NCI-H2196 (cell line): Measurements from ENCODE around the gene EPM2A.
A peak's percentile ranks its signal among the peaks of the same experiment; 100 is the strongest.
"Not testable (repeated sequence)": the region's sequence is repeated elsewhere in the genome, so short reads cannot be mapped to it uniquely, and the experiment has no call there.

ENCODE experiments used
- DNase-seq: peaks from one replicate; lab custom pipeline; 2025; ENCODE audit not compliant: unreplicated experiment; lab: John Stamatoyannopoulos, UW

EPM2A gene

DNA sequence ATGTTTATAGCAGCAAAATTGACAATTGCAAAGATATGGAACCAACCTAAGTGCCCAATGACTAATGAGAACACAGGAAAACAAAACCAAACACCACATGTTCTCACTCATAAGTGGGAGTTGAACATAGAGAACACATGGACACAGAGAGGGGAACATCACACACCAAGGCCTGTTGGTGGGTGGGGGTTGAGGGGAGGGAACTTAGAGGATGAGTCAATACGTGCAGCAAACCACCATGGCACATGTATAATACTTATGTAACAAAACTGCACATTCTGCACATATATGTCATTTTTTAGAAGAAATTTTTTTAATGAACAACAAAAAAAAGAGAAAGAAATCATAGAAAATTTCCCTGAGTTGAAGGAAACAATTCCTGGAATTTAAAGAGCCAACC lies 3.9 kb downstream of the EPM2A start:
- no peak for DNase-seq

DNA sequence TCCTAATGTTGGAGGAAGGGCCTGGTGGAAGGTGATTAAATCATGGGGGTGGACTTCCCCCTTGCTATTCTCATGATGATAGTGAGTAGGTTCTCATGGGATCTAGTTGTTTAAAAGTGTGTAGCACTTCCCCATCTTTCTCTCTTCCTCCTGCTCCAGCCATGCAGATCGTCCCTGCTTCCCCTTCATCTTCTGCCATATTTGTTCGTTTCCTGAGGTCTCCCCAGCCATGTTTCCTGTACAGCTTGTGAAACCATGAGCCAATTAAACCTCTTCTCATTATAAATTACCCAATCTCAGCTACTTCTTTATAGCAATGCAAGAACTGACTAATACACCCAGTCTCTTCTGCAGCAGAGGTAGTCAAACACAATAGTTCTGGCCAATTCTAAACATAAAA lies 5.4 kb downstream of the EPM2A start:
- DNase-seq, result no peak

GRCh38 chr6:145728444-145729385 lies 6.6 kb downstream of the EPM2A start:
- no peak for DNase-seq

GRCh38 chr6:145727817-145728388 lies 7.4 kb downstream of the EPM2A start:
- DNase-seq, result no peak

- no peak for DNase-seq
Observed at GRCh38 chr6:145725570-145725969, 9.8 kb downstream of the EPM2A start.

DNA sequence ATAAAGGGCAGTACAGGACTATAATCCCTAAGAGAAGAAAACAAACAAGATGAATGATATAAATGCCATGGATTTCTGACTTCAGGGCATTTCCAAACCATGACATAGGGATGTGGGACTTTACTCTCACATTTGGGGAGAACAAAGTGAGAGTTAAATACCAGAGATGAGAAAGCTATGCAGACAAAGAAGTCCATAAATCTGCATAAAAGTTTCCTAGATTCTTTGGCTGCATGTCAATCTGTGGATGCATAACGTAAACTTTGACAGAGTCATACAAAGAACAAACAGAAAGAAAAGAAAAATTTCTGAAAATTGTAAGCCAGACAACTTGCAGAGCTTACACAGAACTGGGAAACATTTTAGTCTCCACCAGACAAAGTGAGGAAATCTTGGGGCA lies 11.7 kb downstream of the EPM2A start:
- DNase-seq, result no peak

- no peak for DNase-seq
Observed at GRCh38 chr6:145722190-145722589, 13.1 kb downstream of the EPM2A start.

GRCh38 chr6:145721144-145721543 lies 14.2 kb downstream of the EPM2A start:
- DNase-seq, result no peak

GRCh38 chr6:145715426-145715825 lies 19.9 kb downstream of the EPM2A start:
- no peak for DNase-seq

DNA sequence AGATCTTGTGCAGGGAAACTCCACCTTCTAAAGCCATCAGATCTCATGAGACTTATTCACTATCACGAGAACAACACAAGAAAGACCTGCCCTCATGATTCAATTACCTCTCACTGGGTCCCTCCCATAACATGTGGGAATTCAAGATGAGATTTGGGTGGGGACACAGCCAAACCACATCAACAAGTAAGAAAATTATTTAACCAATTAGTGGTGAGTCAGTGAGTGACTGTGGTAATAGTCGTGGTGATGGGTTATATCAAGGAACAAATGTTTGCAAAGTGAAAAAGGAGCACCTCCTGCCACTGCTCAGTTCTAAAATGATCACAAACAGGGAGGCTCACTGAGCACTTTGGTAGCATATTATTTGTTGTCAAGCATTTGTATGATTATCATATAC lies 20.6 kb downstream of the EPM2A start:
- DNase-seq, result no peak

DNA sequence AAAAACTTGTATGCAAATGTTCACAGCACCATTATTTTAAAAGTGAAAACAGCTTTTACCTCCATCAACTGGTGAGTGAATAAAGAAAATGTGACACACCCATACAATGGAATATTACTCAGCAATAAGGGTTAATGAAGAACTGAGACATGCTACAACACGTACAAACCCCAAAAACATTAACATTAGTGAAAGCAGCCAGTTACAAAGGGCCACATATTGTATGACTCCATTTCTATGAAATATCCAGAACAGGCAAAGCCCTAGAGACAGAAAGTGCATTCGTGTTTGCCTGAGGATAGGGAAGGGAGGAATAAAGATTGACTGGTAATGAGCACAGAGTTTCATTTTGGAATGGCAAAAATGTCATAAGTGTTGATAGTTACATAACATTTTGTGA lies 21.5 kb downstream of the EPM2A start:
- no peak for DNase-seq

DNA sequence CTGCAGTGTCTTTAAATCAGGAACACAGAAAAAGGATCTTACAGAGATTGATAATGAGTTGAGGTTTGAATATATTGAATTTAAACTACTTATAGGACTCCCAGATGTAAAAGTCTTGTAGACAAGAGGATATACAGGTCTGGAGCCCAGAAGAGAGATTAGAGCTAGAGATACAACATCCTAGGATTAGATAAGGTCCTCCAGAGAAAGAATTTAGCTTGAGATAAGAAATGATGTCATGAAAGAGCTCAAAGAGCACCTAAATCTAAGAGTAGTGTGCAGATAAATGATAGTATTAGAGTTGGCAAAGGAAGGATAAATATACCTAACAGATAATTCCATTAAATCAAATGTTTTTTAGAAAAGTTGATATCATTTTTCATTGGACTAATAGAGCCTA lies 23.9 kb downstream of the EPM2A start:
- DNase-seq, result no peak

GRCh38 chr6:145707397-145707796 lies 27.9 kb downstream of the EPM2A start:
- no peak for DNase-seq

DNA sequence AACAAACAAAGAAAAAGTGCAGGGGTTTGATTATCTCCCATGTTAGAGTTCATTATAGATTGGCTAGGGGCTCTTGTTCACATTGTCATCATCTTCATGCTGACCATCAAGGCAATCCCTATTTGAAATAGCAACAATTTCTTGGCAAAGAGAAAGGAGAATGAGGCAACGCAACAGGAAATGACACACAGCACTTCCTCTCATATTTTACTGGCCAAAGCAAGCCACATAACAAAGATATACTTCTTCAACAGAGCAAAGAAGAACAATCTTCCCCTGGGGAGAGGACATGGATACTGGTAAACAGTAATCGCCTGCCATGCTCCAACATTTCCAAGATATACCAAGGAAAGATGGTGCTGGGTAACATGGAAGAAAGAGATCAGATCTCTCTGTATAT lies 29.8 kb downstream of the EPM2A start:
- DNase-seq, result no peak

- peak; percentile 47 for DNase-seq
Observed at GRCh38 chr6:145704143-145704781, 31.1 kb downstream of the EPM2A start.

DNA sequence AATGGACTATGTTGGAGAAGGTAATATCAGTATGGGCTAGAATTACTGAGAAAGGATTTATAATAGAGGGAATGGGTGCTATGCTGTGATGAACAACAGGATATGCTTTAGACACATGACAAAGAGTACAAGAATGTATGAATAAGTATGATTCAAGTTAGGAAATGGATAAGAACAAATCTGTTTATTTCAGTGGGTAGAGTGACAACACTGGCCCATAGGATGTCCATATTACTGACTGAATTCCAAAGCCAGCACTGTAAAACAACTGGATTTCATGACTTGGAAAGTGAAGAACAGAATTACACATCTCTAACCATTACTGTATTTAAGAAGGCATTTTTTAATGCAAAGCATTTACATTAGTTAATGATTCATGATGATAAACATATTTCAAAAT lies 35.9 kb downstream of the EPM2A start:
- no peak for DNase-seq

DNA sequence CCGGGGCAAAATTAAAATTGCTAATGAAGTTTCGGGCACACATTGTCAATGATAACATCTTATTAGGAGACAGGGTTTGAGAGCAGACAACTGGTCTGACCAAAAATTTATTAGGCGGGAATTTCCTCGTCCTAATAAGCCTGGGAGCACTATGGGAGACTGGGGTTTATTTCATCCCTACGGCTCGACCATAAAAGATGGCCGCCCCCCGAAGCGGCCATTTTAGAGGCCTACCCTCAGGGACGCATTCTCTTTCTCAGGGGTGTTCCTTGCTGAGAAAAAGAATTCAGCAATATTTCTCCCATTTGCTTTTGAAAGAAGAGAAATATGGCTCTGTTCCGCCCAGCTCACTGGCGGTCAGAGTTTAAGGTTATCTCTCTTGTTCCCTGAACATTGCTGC lies 37.9 kb downstream of the EPM2A start:
- not testable (repeated sequence) for DNase-seq

DNA sequence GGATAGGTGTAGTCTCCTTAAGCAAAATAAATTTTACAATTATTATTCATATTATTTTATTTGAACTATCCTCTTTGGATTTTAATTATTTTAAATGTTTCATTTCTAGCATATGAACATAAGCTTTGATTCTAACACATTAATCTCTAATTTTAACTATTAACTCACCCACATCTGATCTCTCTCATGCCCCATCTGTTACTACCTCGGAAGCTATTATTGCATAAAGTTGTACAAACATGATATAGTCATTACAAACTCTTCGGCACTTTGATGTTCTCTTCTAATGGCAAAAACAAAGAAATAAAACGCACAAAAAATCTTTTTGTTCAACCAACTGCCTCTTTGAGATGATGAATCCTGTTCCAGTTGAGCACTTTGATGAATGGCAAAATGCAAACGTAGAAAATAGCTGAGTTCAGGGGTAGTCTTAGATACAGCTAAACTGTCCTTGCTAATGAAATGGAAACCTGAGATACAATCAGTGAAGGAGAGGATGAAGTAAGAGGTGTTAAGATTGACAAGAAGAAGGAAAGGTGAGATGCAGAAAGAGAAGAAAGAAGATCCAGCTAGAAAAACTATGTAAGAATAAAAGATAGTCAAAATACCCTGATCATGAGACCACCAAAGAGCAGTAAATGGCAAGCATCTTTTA lies 41.1 kb downstream of the EPM2A start:
- DNase-seq, result no peak

DNA sequence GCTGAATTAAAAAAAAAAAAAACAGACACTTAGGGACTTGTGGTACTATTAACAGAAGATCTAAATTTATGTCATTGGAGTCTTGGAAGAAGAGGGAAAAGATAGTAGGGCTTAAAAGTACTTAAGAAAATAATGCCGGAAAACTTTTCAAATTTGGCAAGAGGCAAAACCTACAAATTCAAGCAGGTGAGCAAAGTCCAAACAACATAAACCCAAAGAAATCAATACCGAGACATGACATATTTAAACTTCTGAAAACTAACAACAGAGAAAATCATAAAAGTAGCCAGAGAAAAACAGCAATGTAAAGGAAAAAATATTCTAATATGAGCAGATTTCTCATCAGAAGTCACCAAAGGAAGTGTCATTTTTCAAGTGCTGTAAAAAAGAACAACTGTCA lies 44.4 kb downstream of the EPM2A start:
- no peak for DNase-seq

- no peak for DNase-seq
Observed at GRCh38 chr6:145689529-145689928, 45.8 kb downstream of the EPM2A start.

DNA sequence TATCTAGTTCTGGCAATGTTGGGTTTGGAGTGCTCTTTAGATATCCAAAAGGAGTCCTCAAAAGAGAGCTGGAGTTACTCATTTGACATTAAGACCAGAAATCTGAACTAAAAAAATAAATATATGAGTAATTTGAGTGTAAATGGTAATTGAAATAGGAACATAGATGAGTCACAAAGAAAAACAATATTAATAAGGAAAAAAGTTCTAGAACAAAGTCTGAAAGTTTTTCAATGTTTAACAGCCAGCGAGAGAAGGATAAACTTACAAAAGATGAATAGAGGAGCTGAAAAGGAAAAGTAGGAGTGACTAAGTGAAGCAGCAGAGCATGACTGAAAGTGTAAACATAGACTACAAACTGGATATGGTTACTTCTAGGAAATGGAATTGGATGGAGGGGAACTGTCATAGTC lies 46.8 kb downstream of the EPM2A start:
- DNase-seq, result no peak

GRCh38 chr6:145685932-145686331 lies 49.4 kb downstream of the EPM2A start:
- no peak for DNase-seq
